HepG2 (cell line): ENCODE results near the gene GDPD1. TPM values are rescaled to one million over a fixed set of nuclear protein-coding genes. Genes with fewer than 3 reads are reported as not detected.

ENCODE experiments used
- ETS1 ChIP-seq: sonication (generic); formaldehyde crosslinking; IDR thresholded peaks from 2 replicates; pipeline ENCODE4 v1.4.0; 2020; ENCODE audit warnings: missing genetic modification reagents
- HNRNPK ChIP-seq: fragments of 200-400 bp; formaldehyde crosslinking; IDR thresholded peaks from 2 replicates; pipeline ENCODE4 v1.6.1; 2018; ENCODE audit warnings: low read length, low read depth, moderate library complexity, mild to moderate bottlenecking; ENCODE audit not compliant: poor library complexity, severe bottlenecking
- MXD3 ChIP-seq: IDR thresholded peaks from 2 replicates; pipeline ENCODE4 v1.6.1; 2016; ENCODE audit warnings: mild to moderate bottlenecking, missing biosample characterization, missing genetic modification reagents
- NFAT5 ChIP-seq: sonication (generic); formaldehyde crosslinking; IDR thresholded peaks from 2 replicates; pipeline ENCODE4 v1.4.0; 2020; ENCODE audit warnings: missing genetic modification reagents
- REPIN1 ChIP-seq: sonication (generic); formaldehyde crosslinking; IDR thresholded peaks from 2 replicates; pipeline ENCODE4 v1.8.0; 2022; ENCODE audit warnings: missing genetic modification reagents, low read depth, mild to moderate bottlenecking, borderline replicate concordance
- SOX6 ChIP-seq, 2 experiments: fragments of 450-650 bp in 1 of 2; sonication (generic) in 1 of 2; formaldehyde crosslinking in 1 of 2; IDR thresholded peaks; 2 replicates each; pipeline versions ENCODE4 v1.4.0 to v1.6.1; 2017 to 2020; ENCODE audit warnings: antibody characterized with exemption in 1 of 2, mild to moderate bottlenecking in 1 of 2, missing genetic modification reagents in 1 of 2
- STAT6 ChIP-seq: sonication (generic); formaldehyde crosslinking; IDR thresholded peaks from 2 replicates; pipeline ENCODE4 v1.4.0; 2020; ENCODE audit warnings: missing genetic modification reagents, mild to moderate bottlenecking, borderline replicate concordance
- ZNF256 ChIP-seq: sonication (generic); formaldehyde crosslinking; conservative IDR thresholded peaks from 2 replicates; pipeline ENCODE4 v1.4.0; 2020; ENCODE audit warnings: missing genetic modification reagents
- ZNF770 ChIP-seq: sonication (generic); formaldehyde crosslinking; IDR thresholded peaks from 2 replicates; pipeline ENCODE4 v1.5.0; 2020; ENCODE audit warnings: mild to moderate bottlenecking, missing genetic modification reagents
- polyA plus RNA-seq, 8 experiments: library from polyadenylated mRNA; depleted of rRNA in 3 of 8; stranded (reverse) in 7 of 8; unstranded in 1 of 8; fragments of >200 nt; fragmentation: Illumina TruSeq in 4 of 8; extraction: Trizol in 4 of 8; gene quantifications; 2 replicates each; pipeline versions ENCODE4 v1.2.1 to v1.2.3, GENCODE V29; 2011 to 2016; ENCODE audit warnings: low read depth in 4 of 8, missing spikeins in 1 of 8, mixed read lengths in 1 of 8; ENCODE audit not compliant: insufficient read depth in 1 of 8
- total RNA-seq, 5 experiments: library from RNA; depleted of rRNA; stranded (reverse); fragments of >200 nt; fragmentation: Illumina TruSeq; extraction: Trizol; gene quantifications; 2 replicates each; pipeline ENCODE4 v1.2.3, GENCODE V29; 2016; ENCODE audit warnings: low read depth in 1 of 5

Gene GDPD1
- total and polyA plus RNA-seq, 2 of the 13 experiments (the other 11 are each of a cell fraction or from before 2014, with no cell fraction given), result 6.0 to 7.7 TPM

GRCh38 chr17:59220328-59221158, at the start of gene GDPD1 (continued):
- TF ChIP-seq NFAT5 (no peak), STAT6 (CRISPR knock-in tag) (no peak; the same call in 1 of the 2 replicates), ETS1 (peak; percentile 88; the same call in 1 of the 2 replicates), ZNF770 (peak; percentile 21; the same call in 1 of the 2 replicates), REPIN1 (CRISPR knock-in tag) (peak; percentile 77; the same call in 1 of the 2 replicates), SOX6 (IDR thresholded peaks at IDR 0.05) (no peak), SOX6 (CRISPR knock-in tag; IDR thresholded peaks at IDR 0.05) (peak; percentile 72), ZNF256 (CRISPR knock-in tag) (no peak; the same call in 1 of the 2 replicates), MXD3 (CRISPR knock-in tag) (peak; percentile 64), HNRNPK (no peak)
